Inferior parietal cortex (tissue), 1 donor: ENCODE measurements around the gene MITF.

Experiments
- DNase-seq: peaks from one replicate; pipeline ENCODE4 v3.0.0-alpha.2; 2016; ENCODE audit errors: extremely low spot score

The MITF gene

GRCh38 chr3:69729147-69729919, 9.9 kb upstream of the MITF start:
- DNase-seq = no peak

- no peak for DNase-seq
Observed at GRCh38 chr3:69731080-69731479, 8.2 kb upstream of the MITF start.

GRCh38 chr3:69735893-69736292, 3.4 kb upstream of the MITF start:
- DNase-seq = no peak

- no peak for DNase-seq
Observed at GRCh38 chr3:69737392-69737791, 1.9 kb upstream of the MITF start.

GRCh38 chr3:69738315-69738714, 949 bp upstream of the MITF start:
- peak; percentile 37 for DNase-seq

GRCh38 chr3:69738859-69739203, 433 bp upstream of the MITF start:
- DNase-seq = no peak

- DNase-seq = no peak
Observed at GRCh38 chr3:69740103-69741021, 1.1 kb downstream of the MITF start.

GRCh38 chr3:69741032-69741767, 1.9 kb downstream of the MITF start:
- peak; percentile 39 for DNase-seq

GRCh38 chr3:69742391-69742790, 3.1 kb downstream of the MITF start:
- DNase-seq = no peak

GRCh38 chr3:69743975-69744906, 5.0 kb downstream of the MITF start:
- DNase-seq = no peak

- no peak for DNase-seq
Observed at GRCh38 chr3:69745505-69745904, 6.2 kb downstream of the MITF start.

GRCh38 chr3:69746119-69746518, 6.9 kb downstream of the MITF start:
- DNase-seq = no peak

- no peak for DNase-seq
Observed at GRCh38 chr3:69747511-69748258, 8.4 kb downstream of the MITF start.

- no peak for DNase-seq
Observed at GRCh38 chr3:69748503-69748902, 9.2 kb downstream of the MITF start.

GRCh38 chr3:69749461-69749860, 10.2 kb downstream of the MITF start:
- DNase-seq = no peak

- DNase-seq = no peak
Observed at GRCh38 chr3:69750549-69750948, 11.3 kb downstream of the MITF start.

- DNase-seq = no peak
Observed at GRCh38 chr3:69751074-69751476, 11.8 kb downstream of the MITF start.

GRCh38 chr3:69752241-69752640, 13.0 kb downstream of the MITF start:
- DNase-seq = no peak

GRCh38 chr3:69753179-69753775, 14.0 kb downstream of the MITF start:
- no peak for DNase-seq

GRCh38 chr3:69755795-69756194, 16.5 kb downstream of the MITF start:
- DNase-seq = no peak
